ENCODE data around the gene TCERG1. TPM values are rescaled to one million over a fixed set of nuclear protein-coding genes. Genes with fewer than 3 reads are reported as not detected.

TCERG1 gene
- total and polyA plus RNA-seq, 2 donors (not counting 1 experiment from before 2014, with no cell fraction given): 44.6 to 95.2 TPM

GRCh38 chr5:146457431-146457830 is 10.3 kb downstream of the TCERG1 start:
- no peak overlapping the region for H3K4me3 Mint-ChIP-seq
- H3K79me2 ChIP-seq (ENCODE audit: control insufficient read depth, insufficient read depth, low read length): peaks cover 77% of the 10 kb centered on the region
- H3K4me2 ChIP-seq (replicated peaks; ENCODE audit: low read depth, low read length, poor library complexity, severe bottlenecking): no peak overlapping the region
- ATAC-seq (ENCODE audit: low read depth): no peak
- peaks cover 61% of the 10 kb centered on the region for H4K20me1 ChIP-seq (ENCODE audit: control insufficient read depth, insufficient read depth, low read length, poor library complexity, severe bottlenecking)
- H2AFZ ChIP-seq (ENCODE audit: insufficient read depth, low read depth, low read length, poor library complexity, severe bottlenecking): no peak overlapping the region
- ChIA-PET CTCF (no interaction called here), POLR2A (no interaction called here)
- no peaks in the 10 kb centered on the region for H3K4me1 ChIP-seq (ENCODE audit: control insufficient read depth in 2 of 2, insufficient read depth in 2 of 2, low read length in 2 of 2)
- intact Hi-C loops (cut with micrococcal nuclease): no loop called here
- no peak overlapping the region for H3K4me3 ChIP-seq (ENCODE audit: control extremely low read depth in 1 of 5, extremely low read depth in 1 of 5, insufficient read depth in 1 of 5, low read depth in 2 of 5, low read length in 4 of 5)
- no peak for DNase-seq
- H3K27me3 ChIP-seq (replicated peaks in 1 of 4; ENCODE audit: control extremely low read depth in 1 of 4, control insufficient read depth in 3 of 4, insufficient read depth in 4 of 4, low read length in 3 of 4): no peaks in the 10 kb centered on the region
- H3K9me3 Mint-ChIP-seq (ENCODE audit: insufficient read depth): no peaks in the 10 kb centered on the region
- H3K36me3 ChIP-seq (replicated peaks in 1 of 2; ENCODE audit: control extremely low read depth in 1 of 2, control insufficient read depth in 1 of 2, extremely low read depth in 1 of 2, insufficient read depth in 2 of 2, low read length in 1 of 2): peaks cover 27 to 63% of the 10 kb centered on the region in 2 experiments
- peaks cover 8% of the 10 kb centered on the region for H3K4me1 Mint-ChIP-seq
- no peaks in the 10 kb centered on the region for H3K27me3 Mint-ChIP-seq
- TF ChIP-seq, protein P1, sequence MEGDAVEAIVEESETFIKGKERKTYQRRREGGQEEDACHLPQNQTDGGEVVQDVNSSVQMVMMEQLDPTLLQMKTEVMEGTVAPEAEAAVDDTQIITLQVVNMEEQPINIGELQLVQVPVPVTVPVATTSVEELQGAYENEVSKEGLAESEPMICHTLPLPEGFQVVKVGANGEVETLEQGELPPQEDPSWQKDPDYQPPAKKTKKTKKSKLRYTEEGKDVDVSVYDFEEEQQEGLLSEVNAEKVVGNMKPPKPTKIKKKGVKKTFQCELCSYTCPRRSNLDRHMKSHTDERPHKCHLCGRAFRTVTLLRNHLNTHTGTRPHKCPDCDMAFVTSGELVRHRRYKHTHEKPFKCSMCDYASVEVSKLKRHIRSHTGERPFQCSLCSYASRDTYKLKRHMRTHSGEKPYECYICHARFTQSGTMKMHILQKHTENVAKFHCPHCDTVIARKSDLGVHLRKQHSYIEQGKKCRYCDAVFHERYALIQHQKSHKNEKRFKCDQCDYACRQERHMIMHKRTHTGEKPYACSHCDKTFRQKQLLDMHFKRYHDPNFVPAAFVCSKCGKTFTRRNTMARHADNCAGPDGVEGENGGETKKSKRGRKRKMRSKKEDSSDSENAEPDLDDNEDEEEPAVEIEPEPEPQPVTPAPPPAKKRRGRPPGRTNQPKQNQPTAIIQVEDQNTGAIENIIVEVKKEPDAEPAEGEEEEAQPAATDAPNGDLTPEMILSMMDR (IDR thresholded peaks at IDR 0.05): no peak
- TF ChIP-seq EZH2 (IDR thresholded peaks at IDR 0.05; ENCODE audit: borderline replicate concordance, insufficient read depth, low read depth, low read length, poor library complexity, severe bottlenecking): no peak
- H3K9me3 ChIP-seq (ENCODE audit: control extremely low read depth in 1 of 3, control insufficient read depth in 2 of 3, insufficient read depth in 1 of 3, low read length in 2 of 3): no peaks in the 10 kb centered on the region
- WGBS (ENCODE audit: insufficient coverage): 100% methylated on average over 1 of the region's 2 CpGs
- no peak overlapping the region for H3K27ac Mint-ChIP-seq
- no peak overlapping the region for H3K9ac ChIP-seq (ENCODE audit: low read length)
- no peak overlapping the region for H3K27ac ChIP-seq (ENCODE audit: low read length in 2 of 2)

GRCh38 chr5:146458894-146459293 is 11.8 kb downstream of the TCERG1 start:
- 98% methylated on average over 4 of the region's 5 CpGs for WGBS (ENCODE audit: insufficient coverage)
- Histone ChIP-seq H3K4me1 (ENCODE audit: control insufficient read depth in 2 of 2, insufficient read depth in 2 of 2, low read length in 2 of 2) (no peaks in the 10 kb centered on the region), H3K4me3 (ENCODE audit: control extremely low read depth in 1 of 5, extremely low read depth in 1 of 5, insufficient read depth in 1 of 5, low read depth in 2 of 5, low read length in 4 of 5) (no peak overlapping the region), H4K20me1 (ENCODE audit: control insufficient read depth, insufficient read depth, low read length, poor library complexity, severe bottlenecking) (peaks cover 48% of the 10 kb centered on the region), H3K27me3 (replicated peaks in 1 of 4; ENCODE audit: control extremely low read depth in 1 of 4, control insufficient read depth in 3 of 4, insufficient read depth in 4 of 4, low read length in 3 of 4) (no peaks in the 10 kb centered on the region), H3K79me2 (ENCODE audit: control insufficient read depth, insufficient read depth, low read length) (peaks cover 68% of the 10 kb centered on the region), H3K9me3 (ENCODE audit: control extremely low read depth in 1 of 3, control insufficient read depth in 2 of 3, insufficient read depth in 1 of 3, low read length in 2 of 3) (no peaks in the 10 kb centered on the region), H3K36me3 (replicated peaks in 1 of 2; ENCODE audit: control extremely low read depth in 1 of 2, control insufficient read depth in 1 of 2, extremely low read depth in 1 of 2, insufficient read depth in 2 of 2, low read length in 1 of 2) (peaks cover 27 to 75% of the 10 kb centered on the region in 2 experiments), H3K27ac (ENCODE audit: low read length in 2 of 2) (no peak overlapping the region), H3K9ac (ENCODE audit: low read length) (no peak overlapping the region), H2AFZ (ENCODE audit: insufficient read depth, low read depth, low read length, poor library complexity, severe bottlenecking) (no peak overlapping the region), H3K4me2 (replicated peaks; ENCODE audit: low read depth, low read length, poor library complexity, severe bottlenecking) (no peak overlapping the region)
- no peaks in the 10 kb centered on the region for H3K9me3 Mint-ChIP-seq (ENCODE audit: insufficient read depth)
- H3K27me3 Mint-ChIP-seq: no peaks in the 10 kb centered on the region
- ChIA-PET CTCF (no interaction called here), POLR2A (no interaction called here)
- no peak for TF ChIP-seq EZH2 (IDR thresholded peaks at IDR 0.05; ENCODE audit: borderline replicate concordance, insufficient read depth, low read depth, low read length, poor library complexity, severe bottlenecking)
- TF ChIP-seq, protein P1 (IDR thresholded peaks at IDR 0.05): no peak
- no peak for DNase-seq
- ATAC-seq (ENCODE audit: low read depth): no peak
- peaks cover 3% of the 10 kb centered on the region for H3K4me1 Mint-ChIP-seq
- H3K27ac Mint-ChIP-seq: no peak overlapping the region
- intact Hi-C loops (cut with micrococcal nuclease): no loop called here
- H3K4me3 Mint-ChIP-seq: no peak overlapping the region
